GM12878 (cell line): ENCODE measurements around the gene NUB1. TPM values are rescaled to one million over a fixed set of nuclear protein-coding genes. Genes with fewer than 3 reads are reported as not detected.
A peak's percentile ranks its signal among the peaks of the same experiment; 100 is the strongest.

Source experiments
- ATAC-seq: fragments of 200-7000 bp; cut with Tn5 transposase; 3 replicates; pipeline ENCODE4 v1.9.1; 2020; ENCODE audit warnings: mild to moderate bottlenecking, moderate library complexity
- BruUV-seq: library from RNA; stranded (reverse); fragments of 400-500 nt; replicated peaks from 2 replicates; lab custom pipeline; 2021; lab: Mats Ljungman, UMichigan
- CTCF ChIA-PET: fragments of 300-600 bp; sonication (Branson Sonifier 250); formaldehyde crosslinking; extraction: SDS; loops from one replicate; lab custom pipeline; 2021; ENCODE audit warnings: inconsistent platforms; lab: Yijun Ruan, JAX
- POLR2A ChIA-PET: fragments of 350-600 bp; formaldehyde crosslinking; extraction: SDS; loops from one replicate; lab custom pipeline; 2021; ENCODE audit warnings: inconsistent platforms; lab: Charles Lee
- RAD21 ChIA-PET: fragments of 300-600 bp; sonication (Branson Sonifier 250); formaldehyde crosslinking; loops from one replicate; lab custom pipeline; 2023; ENCODE audit warnings: antibody characterized with exemption; ENCODE audit not compliant: unreplicated experiment; lab: Charles Lee
- SMC1A ChIA-PET: fragments of 300-600 bp; sonication (Branson Sonifier 250); formaldehyde crosslinking; loops from one replicate; lab custom pipeline; 2023; ENCODE audit not compliant: unreplicated experiment, uncharacterized antibody; lab: Charles Lee
- DNase-seq: peaks from one replicate; pipeline ENCODE4 v3.0.0-alpha.2; 2011; ENCODE audit warnings: low read depth, low spot score
- FAIRE-seq: peaks from 3 replicates; lab custom pipeline; 2011; peaks lifted over from hg19 to GRCh38; lab: Jason Lieb, UNC
- H2AFZ ChIP-seq: 2 replicates; pipeline ENCODE4 v1.6.0; 2011; ENCODE audit warnings: low read depth, low read length, control low read depth; ENCODE audit not compliant: control insufficient read depth
- H3K27ac ChIP-seq: 2 replicates; pipeline ENCODE4 v1.5.1; 2011; ENCODE audit warnings: control low read depth; ENCODE audit not compliant: control insufficient read depth, insufficient read depth
- H3K27me3 ChIP-seq, 2 experiments: replicated peaks in 1 of 2; 2 replicates each; pipeline versions ENCODE4 v1.6.0 to v1.6.1; 2011; ENCODE audit warnings: low read length in 1 of 2; ENCODE audit not compliant: control insufficient read depth in 2 of 2, insufficient read depth in 2 of 2
- H3K36me3 ChIP-seq, 2 experiments: 2 replicates each; pipeline ENCODE4 v1.5.1; 2011; ENCODE audit warnings: low read length in 1 of 2; ENCODE audit not compliant: control insufficient read depth in 2 of 2, insufficient read depth in 2 of 2
- H3K4me1 ChIP-seq: 2 replicates; pipeline ENCODE4 v1.6.1; 2011; ENCODE audit warnings: mild to moderate bottlenecking, low read length, moderate library complexity, mixed read lengths; ENCODE audit not compliant: control insufficient read depth, insufficient read depth
- H3K4me2 ChIP-seq: 2 replicates; pipeline ENCODE4 v1.6.0; 2011; ENCODE audit warnings: control low read depth; ENCODE audit not compliant: control insufficient read depth, insufficient read depth
- H3K4me3 ChIP-seq: fragments of 200-600 bp; sonication (generic); 2 replicates; pipeline ENCODE4 v1.5.1; 2016
- H3K79me2 ChIP-seq: 2 replicates; pipeline ENCODE4 v1.6.0; 2011; ENCODE audit warnings: low read length; ENCODE audit not compliant: control insufficient read depth, insufficient read depth
- H3K9ac ChIP-seq: 2 replicates; pipeline ENCODE4 v1.8.0; 2011; ENCODE audit warnings: low read length, control low read depth, mixed read lengths; ENCODE audit not compliant: control insufficient read depth, insufficient read depth
- H3K9me3 ChIP-seq: replicated peaks from 3 replicates; pipeline ENCODE4 v1.5.1; 2011; ENCODE audit warnings: mild to moderate bottlenecking, low read length; ENCODE audit not compliant: control insufficient read depth, insufficient read depth
- H4K20me1 ChIP-seq: 2 replicates; pipeline ENCODE4 v1.6.0; 2011; ENCODE audit not compliant: control insufficient read depth, insufficient read depth
- ASH2L ChIP-seq: fragments of 300-600, 200-600 bp; sonication (generic); IDR thresholded peaks from 2 replicates; pipeline ENCODE4 v1.6.1; 2017; ENCODE audit warnings: low read depth, mild to moderate bottlenecking, borderline replicate concordance
- BRCA1 ChIP-seq: IDR thresholded peaks from 2 replicates; pipeline ENCODE4 v1.6.1; 2011; ENCODE audit warnings: low read depth, low read length, improper control_type of control experiment
- GATAD2B ChIP-seq: fragments of 450-650 bp; conservative IDR thresholded peaks from 2 replicates; pipeline ENCODE4 v1.6.1; 2017; ENCODE audit warnings: low read depth, mild to moderate bottlenecking, moderate library complexity
- PML ChIP-seq: IDR thresholded peaks from 2 replicates; pipeline ENCODE4 v1.6.1; 2012; ENCODE audit warnings: low read length, inconsistent platforms
- SUZ12 ChIP-seq: fragments of 200-600 bp; sonication (generic); IDR thresholded peaks from one replicate; pipeline ENCODE4 v1.6.1; 2018; ENCODE audit warnings: antibody characterized with exemption, mild to moderate bottlenecking; ENCODE audit not compliant: unreplicated experiment
- ZBTB33 ChIP-seq: fragments of 450-650 bp; IDR thresholded peaks from 2 replicates; pipeline ENCODE4 v1.6.1; 2017; ENCODE audit warnings: mild to moderate bottlenecking
- WGBS: methylation state at CpG from one replicate; pipeline ENCODE4 v1.1.6; 2016; ENCODE audit warnings: low lambda C conversion rate; ENCODE audit not compliant: insufficient replicate concordance, insufficient coverage; ENCODE audit errors: missing lambda C conversion rate; 5-methylcytosine and 5-hydroxymethylcytosine counted together
- in situ Hi-C: fragments of 300-500 bp; cut with MboI; formaldehyde crosslinking; loops from 9 replicates; pipeline ENCODE4 v1.14.3; 2018; ENCODE audit warnings: mixed read lengths
- intact Hi-C: fragments of 100-400 bp; cut with micrococcal nuclease; formaldehyde crosslinking; loops from one replicate; pipeline ENCODE4 v1.14.2; 2022; ENCODE audit not compliant: unreplicated experiment
- polyA plus RNA-seq, 11 experiments: library from polyadenylated mRNA; depleted of rRNA in 4 of 11; unstranded in 6 of 11; stranded (reverse) in 5 of 11; fragments of >200 nt; fragmentation: Nextera tagmentation in 4 of 11; fragmentation: Illumina TruSeq in 1 of 11; extraction: Ambion mirVana in 4 of 11; extraction: Trizol in 1 of 11; gene quantifications; 1 replicate in 1 of 11; 2 replicates in 10 of 11; pipeline versions ENCODE4 v1.2.1 to v1.2.3, GENCODE V29; 2011 to 2016; ENCODE audit warnings: inconsistent platforms in 2 of 11, missing spikeins in 2 of 11, low read depth in 1 of 11
- total RNA-seq, 4 experiments: library from RNA; depleted of rRNA in 3 of 4; stranded (reverse); fragments of >200 nt in 3 of 4; fragmentation: Illumina TruSeq in 1 of 4; extraction: Trizol in 1 of 4; gene quantifications; 2 replicates each; pipeline versions ENCODE4 v1.2.1 to v1.2.3, GENCODE V29; 2013 to 2021

NUB1 gene
- total and polyA plus RNA-seq, 10 of the 15 experiments (the other 5 are each of a cell fraction or from before 2014, with no cell fraction given): 24.1 to 102 (median 49.0) TPM

- DNase-seq: no peak
- in situ Hi-C loops (no loop called here), intact Hi-C loops (loop anchor here (2.0 kb wide), 1 partner anchor 41 kb away; no protein-coding TSS in a partner anchor)
- peak within 1 kb of the TSS; percentile 48; the same call in 1 of the 2 replicates for H3K4me2 ChIP-seq
- whole genome bisulfite sequencing: 41% methylated on average over 44 of the region's 75 CpGs
- no peaks in the 10 kb centered on the region for H4K20me1 ChIP-seq
- TF ChIP-seq GATAD2B (peak; percentile 43; the same call in 1 of the 2 replicates), ZBTB33 (no peak), SUZ12 (peak; percentile 86), ASH2L (no peak), PML (no peak), BRCA1 (no peak)
- H3K27ac ChIP-seq: no peak within 1 kb of the TSS
- no peaks in the 10 kb centered on the region for H3K36me3 ChIP-seq
- H3K4me3 ChIP-seq: no peak within 1 kb of the TSS
- POLR2A ChIA-PET: no interaction called here
- ATAC-seq: no peak
- H3K9ac ChIP-seq: no peak within 1 kb of the TSS
- no peaks in the 10 kb centered on the region for H3K9me3 ChIP-seq
- CTCF ChIA-PET: no interaction called here
- BruUV-seq: no TSS peak
- SMC1A ChIA-PET: no interaction called here
- H3K4me1 ChIP-seq: no peaks in the 10 kb centered on the region
- H3K79me2 ChIP-seq: no peaks in the 10 kb centered on the region
- RAD21 ChIA-PET: no interaction called here
- peaks cover 12 to 15% of the 10 kb centered on the region in 2 experiments; a peak in 3 of 4 replicates for H3K27me3 ChIP-seq
- peak within 1 kb of the TSS; percentile 7; the same call in 1 of the 2 replicates for H2AFZ ChIP-seq
- FAIRE-seq: no peak
These were observed 68.2 kb downstream of the NUB1 start, which contains the start of gene WDR86 for GRCh38 chr7:151409667-151410404. Gene WDR86 (minus strand): TSS chr7:151410038. CDS start chr7:151409589, 449 bp downstream.
